Panc1 (cell line): Measurements from ENCODE around the gene ADCK2.

ENCODE experiments used
- POLR2AphosphoS5 ChIP-seq: IDR thresholded peaks from 2 replicates; pipeline ENCODE4 v1.6.1; 2012; ENCODE audit warnings: mild to moderate bottlenecking, low read depth, low read length, moderate library complexity
- SIN3A ChIP-seq: IDR thresholded peaks from 2 replicates; pipeline ENCODE4 v1.6.1; 2012; ENCODE audit warnings: low read depth, mild to moderate bottlenecking, low read length, moderate library complexity, borderline replicate concordance; ENCODE audit not compliant: insufficient read depth
- TCF7L2 ChIP-seq: IDR thresholded peaks from 2 replicates; pipeline ENCODE4 v1.6.1; 2011; ENCODE audit warnings: mild to moderate bottlenecking, low read depth, low read length, inconsistent platforms
- TF ChIP-seq, protein P1 (sequence below): fragments of 450-650 bp; IDR thresholded peaks from 2 replicates; pipeline ENCODE4 v1.5.1; 2017; ENCODE audit warnings: mild to moderate bottlenecking
- TF ChIP-seq, protein P2 (sequence below), 2 experiments: IDR thresholded peaks; 2 replicates each; pipeline ENCODE4 v1.6.1; 2011 to 2012; ENCODE audit warnings: low read depth in 2 of 2, control low read depth in 1 of 2, low read length in 1 of 2, mild to moderate bottlenecking in 1 of 2, moderate library complexity in 1 of 2; ENCODE audit not compliant: insufficient read depth in 1 of 2

DNA sequence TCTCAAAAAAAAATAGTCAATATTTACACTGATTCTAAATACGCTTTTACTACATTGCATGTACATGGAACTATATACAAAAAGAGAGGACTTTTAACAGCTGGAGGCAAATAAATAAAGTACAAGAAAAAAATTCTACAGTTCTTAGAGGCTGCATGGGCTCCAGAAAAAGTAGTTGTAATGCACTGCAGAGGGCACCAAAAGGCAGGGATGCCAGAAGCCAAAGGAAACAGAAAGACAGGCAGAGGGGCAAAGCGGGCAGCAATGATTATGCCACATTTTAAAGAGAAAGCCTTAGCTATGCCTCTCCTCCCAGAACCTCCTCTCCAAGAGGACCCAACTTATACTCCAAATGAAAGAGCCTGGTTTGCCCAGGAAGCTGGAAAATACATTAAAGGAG, 11.6 kb upstream of the ADCK2 start:
- TF ChIP-seq, protein P1, sequence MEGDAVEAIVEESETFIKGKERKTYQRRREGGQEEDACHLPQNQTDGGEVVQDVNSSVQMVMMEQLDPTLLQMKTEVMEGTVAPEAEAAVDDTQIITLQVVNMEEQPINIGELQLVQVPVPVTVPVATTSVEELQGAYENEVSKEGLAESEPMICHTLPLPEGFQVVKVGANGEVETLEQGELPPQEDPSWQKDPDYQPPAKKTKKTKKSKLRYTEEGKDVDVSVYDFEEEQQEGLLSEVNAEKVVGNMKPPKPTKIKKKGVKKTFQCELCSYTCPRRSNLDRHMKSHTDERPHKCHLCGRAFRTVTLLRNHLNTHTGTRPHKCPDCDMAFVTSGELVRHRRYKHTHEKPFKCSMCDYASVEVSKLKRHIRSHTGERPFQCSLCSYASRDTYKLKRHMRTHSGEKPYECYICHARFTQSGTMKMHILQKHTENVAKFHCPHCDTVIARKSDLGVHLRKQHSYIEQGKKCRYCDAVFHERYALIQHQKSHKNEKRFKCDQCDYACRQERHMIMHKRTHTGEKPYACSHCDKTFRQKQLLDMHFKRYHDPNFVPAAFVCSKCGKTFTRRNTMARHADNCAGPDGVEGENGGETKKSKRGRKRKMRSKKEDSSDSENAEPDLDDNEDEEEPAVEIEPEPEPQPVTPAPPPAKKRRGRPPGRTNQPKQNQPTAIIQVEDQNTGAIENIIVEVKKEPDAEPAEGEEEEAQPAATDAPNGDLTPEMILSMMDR = peak; percentile 43
- TF ChIP-seq POLR2AphosphoS5 = no peak
- TF ChIP-seq, protein P2, sequence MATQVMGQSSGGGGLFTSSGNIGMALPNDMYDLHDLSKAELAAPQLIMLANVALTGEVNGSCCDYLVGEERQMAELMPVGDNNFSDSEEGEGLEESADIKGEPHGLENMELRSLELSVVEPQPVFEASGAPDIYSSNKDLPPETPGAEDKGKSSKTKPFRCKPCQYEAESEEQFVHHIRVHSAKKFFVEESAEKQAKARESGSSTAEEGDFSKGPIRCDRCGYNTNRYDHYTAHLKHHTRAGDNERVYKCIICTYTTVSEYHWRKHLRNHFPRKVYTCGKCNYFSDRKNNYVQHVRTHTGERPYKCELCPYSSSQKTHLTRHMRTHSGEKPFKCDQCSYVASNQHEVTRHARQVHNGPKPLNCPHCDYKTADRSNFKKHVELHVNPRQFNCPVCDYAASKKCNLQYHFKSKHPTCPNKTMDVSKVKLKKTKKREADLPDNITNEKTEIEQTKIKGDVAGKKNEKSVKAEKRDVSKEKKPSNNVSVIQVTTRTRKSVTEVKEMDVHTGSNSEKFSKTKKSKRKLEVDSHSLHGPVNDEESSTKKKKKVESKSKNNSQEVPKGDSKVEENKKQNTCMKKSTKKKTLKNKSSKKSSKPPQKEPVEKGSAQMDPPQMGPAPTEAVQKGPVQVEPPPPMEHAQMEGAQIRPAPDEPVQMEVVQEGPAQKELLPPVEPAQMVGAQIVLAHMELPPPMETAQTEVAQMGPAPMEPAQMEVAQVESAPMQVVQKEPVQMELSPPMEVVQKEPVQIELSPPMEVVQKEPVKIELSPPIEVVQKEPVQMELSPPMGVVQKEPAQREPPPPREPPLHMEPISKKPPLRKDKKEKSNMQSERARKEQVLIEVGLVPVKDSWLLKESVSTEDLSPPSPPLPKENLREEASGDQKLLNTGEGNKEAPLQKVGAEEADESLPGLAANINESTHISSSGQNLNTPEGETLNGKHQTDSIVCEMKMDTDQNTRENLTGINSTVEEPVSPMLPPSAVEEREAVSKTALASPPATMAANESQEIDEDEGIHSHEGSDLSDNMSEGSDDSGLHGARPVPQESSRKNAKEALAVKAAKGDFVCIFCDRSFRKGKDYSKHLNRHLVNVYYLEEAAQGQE (IDR thresholded peaks at IDR 0.05; ENCODE audit: insufficient read depth in 1 of 2, low read depth in 2 of 2, low read length in 1 of 2) = no peak
- no peak for TF ChIP-seq SIN3A
- no peak for TF ChIP-seq TCF7L2
